Activated CD4-positive, alpha-beta T cell treated with anti-CD3 and anti-CD28 coated beads for 1 hour (primary cell): ENCODE data around the gene CLDN5.
"Not testable (repeated sequence)": the region's sequence is repeated elsewhere in the genome, so short reads cannot be mapped to it uniquely, and the experiment has no call there.

Experiments
- DNase-seq: peaks from one replicate; pipeline ENCODE4 v3.0.0-alpha.2; 2020

Gene CLDN5

GRCh38 chr22:19547620-19548019, 23.4 kb upstream of the CLDN5 start:
- DNase-seq, result no peak

- no peak for DNase-seq
Observed at GRCh38 chr22:19546680-19547079, 22.5 kb upstream of the CLDN5 start.

GRCh38 chr22:19545935-19546207, 21.7 kb upstream of the CLDN5 start:
- DNase-seq, result no peak

- no peak for DNase-seq
Observed at GRCh38 chr22:19543970-19544708, 19.9 kb upstream of the CLDN5 start.

GRCh38 chr22:19540394-19540793, 16.2 kb upstream of the CLDN5 start:
- no peak for DNase-seq

- no peak for DNase-seq
Observed at GRCh38 chr22:19537941-19538488, 13.8 kb upstream of the CLDN5 start.

- DNase-seq, result no peak
Observed at GRCh38 chr22:19536564-19536963, 12.4 kb upstream of the CLDN5 start.

GRCh38 chr22:19535001-19535400, 10.8 kb upstream of the CLDN5 start:
- no peak for DNase-seq

- no peak for DNase-seq
Observed at GRCh38 chr22:19533857-19534256, 9.6 kb upstream of the CLDN5 start.

GRCh38 chr22:19533049-19533626, 8.9 kb upstream of the CLDN5 start:
- DNase-seq, result no peak

- not testable (repeated sequence) for DNase-seq
Observed at GRCh38 chr22:19531327-19531726, 7.1 kb upstream of the CLDN5 start.

- DNase-seq, result no peak
Observed at GRCh38 chr22:19530751-19531150, 6.5 kb upstream of the CLDN5 start.

- no peak for DNase-seq
Observed at GRCh38 chr22:19529811-19530210, 5.6 kb upstream of the CLDN5 start.

- no peak for DNase-seq
Observed at GRCh38 chr22:19527861-19528417, 3.7 kb upstream of the CLDN5 start.

GRCh38 chr22:19527321-19527721, 3.1 kb upstream of the CLDN5 start:
- DNase-seq, result no peak

GRCh38 chr22:19526702-19527111, 2.5 kb upstream of the CLDN5 start:
- no peak for DNase-seq

GRCh38 chr22:19526076-19526701, 2.0 kb upstream of the CLDN5 start:
- DNase-seq, result no peak

GRCh38 chr22:19525666-19526065, 1.5 kb upstream of the CLDN5 start:
- no peak for DNase-seq

- DNase-seq, result no peak
Observed at GRCh38 chr22:19525116-19525660, 978 bp upstream of the CLDN5 start.

GRCh38 chr22:19523240-19524169, 705 bp downstream of the CLDN5 start:
- no peak for DNase-seq

GRCh38 chr22:19522881-19523239, 1.4 kb downstream of the CLDN5 start:
- DNase-seq, result no peak

GRCh38 chr22:19522190-19522880, 1.9 kb downstream of the CLDN5 start:
- DNase-seq, result no peak
